OCI-LY7 (cell line): ENCODE measurements around the gene SLC24A4. TPM values are rescaled to one million over a fixed set of nuclear protein-coding genes. Genes with fewer than 3 reads are reported as not detected.

Experiments used
- BruUV-seq: library from RNA; stranded (reverse); fragments of 400-500 nt; replicated peaks from 2 replicates; lab custom pipeline; 2021; lab: Mats Ljungman, UMichigan
- CTCF ChIA-PET: fragments of 300-600 bp; sonication (Branson Sonifier 250); formaldehyde crosslinking; loops from one replicate; lab custom pipeline; 2022; ENCODE audit warnings: antibody characterized with exemption; ENCODE audit not compliant: unreplicated experiment; lab: Charles Lee
- POLR2A ChIA-PET: fragments of 300-600 bp; sonication (Branson Sonifier 250); formaldehyde crosslinking; loops from one replicate; lab custom pipeline; 2022; ENCODE audit warnings: antibody characterized with exemption; lab: Charles Lee
- DNase-seq: peaks from one replicate; pipeline ENCODE4 v3.0.0-alpha.2; 2015; ENCODE audit warnings: low spot score
- H2AFZ ChIP-seq: fragments of 200-600 bp; sonication (generic), shearing (Covaris generic); 2 replicates; pipeline ENCODE4 v1.6.1; 2014; ENCODE audit warnings: mild to moderate bottlenecking, antibody characterized with exemption, low read length, moderate library complexity
- H3K27ac ChIP-seq: fragments of 200-600 bp; sonication (generic); 2 replicates; pipeline ENCODE4 v1.5.1; 2014; ENCODE audit warnings: mixed run types, low read depth, mild to moderate bottlenecking, moderate library complexity, low read length, inconsistent platforms; ENCODE audit not compliant: poor library complexity, severe bottlenecking
- H3K36me3 ChIP-seq: fragments of 200-600 bp; sonication (generic); 2 replicates; pipeline ENCODE4 v1.6.1; 2014; ENCODE audit warnings: mild to moderate bottlenecking, antibody characterized with exemption, low read length, moderate library complexity, mixed read lengths; ENCODE audit not compliant: insufficient read depth
- H3K4me1 ChIP-seq: fragments of 200-600 bp; sonication (generic); 2 replicates; pipeline ENCODE4 v1.5.1; 2014; ENCODE audit warnings: mild to moderate bottlenecking, low read length; ENCODE audit not compliant: insufficient read depth, poor library complexity, severe bottlenecking
- H3K4me2 ChIP-seq: fragments of 200-600 bp; sonication (generic); 2 replicates; pipeline ENCODE4 v1.6.1; 2014; ENCODE audit warnings: mild to moderate bottlenecking, low read length
- H3K4me3 ChIP-seq: fragments of 200-600 bp; sonication (generic); 2 replicates; pipeline ENCODE4 v1.5.1; 2014; ENCODE audit warnings: mild to moderate bottlenecking, low read depth, low read length; ENCODE audit not compliant: poor library complexity, severe bottlenecking
- H3K79me2 ChIP-seq: fragments of 200-600 bp; sonication (generic); 2 replicates; pipeline ENCODE4 v1.6.1; 2016; ENCODE audit warnings: low read depth, mild to moderate bottlenecking, low read length, moderate library complexity, mixed read lengths; ENCODE audit not compliant: insufficient read depth
- H3K9me2 ChIP-seq: fragments of 200-600 bp; sonication (generic); 2 replicates; pipeline ENCODE4 v1.6.1; 2016; ENCODE audit warnings: mild to moderate bottlenecking, low read length, mixed read lengths; ENCODE audit not compliant: insufficient read depth
- H3K9me3 ChIP-seq: fragments of 200-600 bp; sonication (generic); 2 replicates; pipeline ENCODE4 v1.6.1; 2014; ENCODE audit warnings: mild to moderate bottlenecking, mixed run types, low read length, mixed read lengths
- H4K20me1 ChIP-seq: fragments of 200-600 bp; sonication (generic); 2 replicates; pipeline ENCODE4 v1.6.1; 2014; ENCODE audit warnings: mild to moderate bottlenecking, antibody characterized with exemption, low read length, moderate library complexity, mixed read lengths; ENCODE audit not compliant: insufficient read depth
- CTCF ChIP-seq: fragments of 200-600 bp; sonication (generic); conservative IDR thresholded peaks from 2 replicates; pipeline ENCODE4 v1.5.1; 2014; ENCODE audit warnings: mild to moderate bottlenecking, antibody characterized with exemption, low read length, moderate library complexity, mixed read lengths
- EZH2phosphoT487 ChIP-seq: fragments of 200-600 bp; sonication (generic); IDR thresholded peaks from 2 replicates; pipeline ENCODE4 v1.6.1; 2018; ENCODE audit warnings: low read depth, borderline replicate concordance, mild to moderate bottlenecking, mixed run types, antibody characterized with exemption, low read length, moderate library complexity, mixed read lengths
- intact Hi-C: fragments of 100-400 bp; cut with micrococcal nuclease; formaldehyde crosslinking; loops from one replicate; pipeline ENCODE4 v1.10.0; 2022; ENCODE audit not compliant: unreplicated experiment
- total RNA-seq, 2 experiments: library from RNA; depleted of rRNA in 1 of 2; stranded (reverse); fragments of >200 nt in 1 of 2; shearing (Covaris generic) in 1 of 2; gene quantifications; 2 replicates each; pipeline ENCODE4 v1.2.3, GENCODE V29; 2014 to 2022

The SLC24A4 gene
- total RNA-seq, 2 experiments from 2014 or later: not detected

GRCh38 chr14:92348154-92348553 is 25.2 kb downstream of the SLC24A4 start:
- no peak for DNase-seq
- no peak overlapping the region for H2AFZ ChIP-seq
- CTCF ChIA-PET: no interaction called here
- no peaks in the 10 kb centered on the region for H3K9me3 ChIP-seq
- TF ChIP-seq CTCF (no peak), EZH2phosphoT487 (no peak)
- H3K36me3 ChIP-seq: no peaks in the 10 kb centered on the region
- H3K27ac ChIP-seq: no peak overlapping the region
- H3K79me2 ChIP-seq: no peaks in the 10 kb centered on the region
- H3K4me3 ChIP-seq: no peak overlapping the region
- H3K4me2 ChIP-seq: no peak overlapping the region
- H3K4me1 ChIP-seq: no peaks in the 10 kb centered on the region
- no TSS peak for BruUV-seq
- POLR2A ChIA-PET: no interaction called here
- H3K9me2 ChIP-seq: no peaks in the 10 kb centered on the region
- intact Hi-C loops: no loop called here
- H4K20me1 ChIP-seq: no peaks in the 10 kb centered on the region

GRCh38 chr14:92351750-92352149 is 28.8 kb downstream of the SLC24A4 start:
- H3K4me3 ChIP-seq: no peak overlapping the region
- no peaks in the 10 kb centered on the region for H3K79me2 ChIP-seq
- H3K4me1 ChIP-seq: peaks cover 4% of the 10 kb centered on the region
- TF ChIP-seq EZH2phosphoT487 (no peak), CTCF (no peak)
- H3K9me2 ChIP-seq: no peaks in the 10 kb centered on the region
- H3K9me3 ChIP-seq: no peaks in the 10 kb centered on the region
- H3K27ac ChIP-seq: no peak overlapping the region
- POLR2A ChIA-PET: interaction anchor here (0.7 to 1.2 kb wide), 2 partner anchors 10 to 24 kb away, joined by 3 to 4 read pairs; no protein-coding TSS in a partner anchor
- H3K36me3 ChIP-seq: no peaks in the 10 kb centered on the region
- intact Hi-C loops: no loop called here
- no peak for DNase-seq
- CTCF ChIA-PET: no interaction called here
- BruUV-seq: no TSS peak
- H4K20me1 ChIP-seq: no peaks in the 10 kb centered on the region
- H2AFZ ChIP-seq: no peak overlapping the region
- no peak overlapping the region for H3K4me2 ChIP-seq

GRCh38 chr14:92352158-92352985 is 29.4 kb downstream of the SLC24A4 start:
- no TSS peak for BruUV-seq
- POLR2A ChIA-PET: interaction anchor here (0.7 to 1.2 kb wide), 2 partner anchors 10 to 23 kb away, joined by 3 to 4 read pairs; no protein-coding TSS in a partner anchor
- DNase-seq: peak; percentile 26

More at GRCh38 chr14:92352158-92352985, 29.4 kb downstream of the SLC24A4 start:
- intact Hi-C loops: no loop called here
- H3K4me3 ChIP-seq: no peak overlapping the region
- no peaks in the 10 kb centered on the region for H4K20me1 ChIP-seq
- H3K27ac ChIP-seq: no peak overlapping the region
- no peaks in the 10 kb centered on the region for H3K36me3 ChIP-seq
- CTCF ChIA-PET: no interaction called here
- H3K9me2 ChIP-seq: no peaks in the 10 kb centered on the region
- no peaks in the 10 kb centered on the region for H3K9me3 ChIP-seq
- peak; percentile 86 for TF ChIP-seq CTCF
- no peak for TF ChIP-seq EZH2phosphoT487
- no peak overlapping the region for H3K4me2 ChIP-seq
- H2AFZ ChIP-seq: no peak overlapping the region
- peaks cover 10% of the 10 kb centered on the region for H3K4me1 ChIP-seq
- no peaks in the 10 kb centered on the region for H3K79me2 ChIP-seq
